Skeletal muscle tissue (tissue), 4 donors: ENCODE measurements around the gene S1PR3. TPM values are rescaled to one million over a fixed set of nuclear protein-coding genes. Genes with fewer than 3 reads are reported as not detected.

Source experiments
- H3K27ac ChIP-seq: one replicate; pipeline ENCODE4 v1.7.0; 2013; ENCODE audit warnings: mild to moderate bottlenecking, low read depth, low read length, inconsistent platforms
- H3K27me3 ChIP-seq, 3 donors: one replicate each; pipeline ENCODE4 v1.7.0; 2013; ENCODE audit warnings: low read length in 3 of 3; ENCODE audit not compliant: control insufficient read depth in 3 of 3, insufficient read depth in 3 of 3
- H3K36me3 ChIP-seq, 3 donors: one replicate each; pipeline ENCODE4 v1.7.0; 2013; ENCODE audit warnings: low read length in 3 of 3; ENCODE audit not compliant: control insufficient read depth in 3 of 3, insufficient read depth in 3 of 3
- H3K4me1 ChIP-seq, 3 donors: one replicate each; pipeline ENCODE4 v1.7.0; 2013; ENCODE audit warnings: low read length in 3 of 3, mild to moderate bottlenecking in 3 of 3; ENCODE audit not compliant: control insufficient read depth in 3 of 3, insufficient read depth in 3 of 3
- H3K4me3 ChIP-seq, 3 donors: one replicate each; pipeline ENCODE4 v1.7.0; 2013; ENCODE audit warnings: low read length in 3 of 3
- H3K9ac ChIP-seq, 3 donors: one replicate each; pipeline ENCODE4 v1.7.0; 2013; ENCODE audit warnings: low read length in 3 of 3, mild to moderate bottlenecking in 3 of 3, moderate library complexity in 2 of 3, low read depth in 1 of 3
- H3K9me3 ChIP-seq, 3 donors: one replicate each; pipeline ENCODE4 v1.7.0; 2013; ENCODE audit warnings: low read length in 3 of 3; ENCODE audit not compliant: control insufficient read depth in 3 of 3
- total RNA-seq: library from RNA; depleted of rRNA; stranded (reverse); fragments of >200 nt; gene quantifications from one replicate; pipeline ENCODE4 v1.2.3, GENCODE V29; 2014
- donor health status: Osteomylitis.

Gene S1PR3
- total RNA-seq, 1 donor from 2014 or later, result 12.5 TPM

DNA sequence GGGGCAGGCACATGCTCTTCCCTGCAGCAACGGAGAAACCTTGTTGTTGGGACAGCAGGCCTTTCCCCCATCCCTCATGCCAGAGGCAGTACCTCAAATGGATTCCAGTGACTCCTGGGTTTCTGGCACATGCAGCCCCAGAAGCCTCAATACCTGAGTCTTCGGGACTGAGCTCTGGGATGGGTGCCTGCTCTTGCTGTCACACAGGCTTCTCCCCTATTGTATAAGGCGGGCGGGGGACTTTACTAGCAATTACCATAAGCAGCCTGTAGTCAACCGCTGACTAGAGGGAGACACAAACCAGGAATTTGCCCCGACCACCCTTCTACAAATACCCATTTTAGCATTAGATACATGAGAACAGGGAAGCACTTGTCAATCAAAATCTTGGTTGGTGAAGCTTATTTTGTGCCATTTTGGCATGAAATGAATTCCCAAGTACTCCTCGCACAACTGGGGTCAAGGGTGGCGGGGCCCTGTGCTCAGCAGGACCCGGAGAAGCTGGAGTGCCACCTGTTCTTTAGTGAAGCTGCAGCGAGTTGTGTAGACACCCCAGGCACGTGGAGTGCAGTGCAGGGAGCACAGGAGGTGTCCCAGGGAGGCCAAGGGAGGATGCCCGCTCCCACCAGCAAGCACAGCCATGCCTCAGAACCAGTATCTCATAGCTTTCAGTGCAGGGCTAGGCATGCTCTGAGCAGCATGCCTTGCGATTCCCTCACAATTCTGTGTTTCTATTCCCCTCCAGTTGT lies 21.2 kb downstream of the S1PR3 start:
- Histone ChIP-seq H3K9me3 (no peaks in the 10 kb centered on the region), H3K4me3 (no peak overlapping the region), H3K36me3 (no peaks in the 10 kb centered on the region), H3K9ac (no peak overlapping the region), H3K4me1 (no peaks in the 10 kb centered on the region), H3K27ac (no peak overlapping the region), H3K27me3 (no peaks in the 10 kb centered on the region)

GRCh38 chr9:89013660-89014059 lies 22.4 kb downstream of the S1PR3 start:
- Histone ChIP-seq H3K27ac (no peak overlapping the region), H3K9ac (no peak overlapping the region), H3K4me3 (no peak overlapping the region), H3K27me3 (no peaks in the 10 kb centered on the region), H3K9me3 (no peaks in the 10 kb centered on the region), H3K36me3 (no peaks in the 10 kb centered on the region), H3K4me1 (no peaks in the 10 kb centered on the region)

- Histone ChIP-seq H3K27me3 (no peaks in the 10 kb centered on the region), H3K4me1 (no peaks in the 10 kb centered on the region), H3K36me3 (no peaks in the 10 kb centered on the region), H3K9me3 (no peaks in the 10 kb centered on the region), H3K27ac (no peak overlapping the region), H3K9ac (no peak overlapping the region), H3K4me3 (no peak overlapping the region)
Measured at GRCh38 chr9:89014153-89014552, 22.9 kb downstream of the S1PR3 start.

DNA sequence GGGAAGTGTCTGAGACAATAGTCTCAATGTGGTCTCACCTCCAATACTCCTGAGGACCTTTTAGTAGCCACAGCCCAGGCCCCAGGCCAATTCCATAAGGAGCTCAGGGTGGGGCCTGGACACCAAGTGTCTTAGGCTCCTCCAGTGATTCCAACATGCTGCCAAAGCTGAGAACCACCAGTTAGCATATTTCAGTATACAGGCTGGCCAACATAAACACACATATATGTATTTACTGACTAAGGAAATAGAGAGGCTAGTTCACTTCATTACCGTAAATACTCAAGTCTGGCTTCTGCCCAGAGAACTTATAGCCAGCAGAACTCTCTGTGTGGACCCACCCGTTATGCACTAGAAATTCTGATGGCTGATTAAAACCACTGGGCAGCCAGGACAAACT lies 24.1 kb downstream of the S1PR3 start:
- Histone ChIP-seq H3K27ac (no peak overlapping the region), H3K4me3 (no peak overlapping the region), H3K4me1 (no peaks in the 10 kb centered on the region), H3K9ac (no peak overlapping the region), H3K36me3 (no peaks in the 10 kb centered on the region), H3K9me3 (no peaks in the 10 kb centered on the region), H3K27me3 (no peaks in the 10 kb centered on the region)

GRCh38 chr9:89020754-89021153 lies 29.5 kb downstream of the S1PR3 start:
- H3K9ac ChIP-seq, result no peak overlapping the region
- no peaks in the 10 kb centered on the region for H3K36me3 ChIP-seq
- no peaks in the 10 kb centered on the region for H3K27me3 ChIP-seq
- H3K4me3 ChIP-seq, result no peak overlapping the region
- H3K4me1 ChIP-seq, result peaks cover 11 to 22% (median 13%) of the 10 kb centered on the region in 3 donors
- peaks cover 0 to 2% (median 0%) of the 10 kb centered on the region in 3 donors for H3K9me3 ChIP-seq
- H3K27ac ChIP-seq, result no peak overlapping the region

GRCh38 chr9:89021154-89021803 lies 30.0 kb downstream of the S1PR3 start:
- H3K4me3 ChIP-seq, result no peak overlapping the region
- peaks cover 11 to 22% (median 13%) of the 10 kb centered on the region in 3 donors for H3K4me1 ChIP-seq
- H3K27me3 ChIP-seq, result no peaks in the 10 kb centered on the region
- H3K27ac ChIP-seq, result peak overlapping the region; percentile 36
- H3K9ac ChIP-seq, result no peak overlapping the region
- no peaks in the 10 kb centered on the region for H3K36me3 ChIP-seq
- H3K9me3 ChIP-seq, result peaks cover 0 to 2% (median 0%) of the 10 kb centered on the region in 3 donors

GRCh38 chr9:89022001-89022759 lies 30.9 kb downstream of the S1PR3 start:
- no peak overlapping the region for H3K9ac ChIP-seq
- no peaks in the 10 kb centered on the region for H3K27me3 ChIP-seq
- H3K9me3 ChIP-seq, result peaks cover 0 to 2% (median 0%) of the 10 kb centered on the region in 3 donors
- H3K4me3 ChIP-seq, result no peak overlapping the region
- peaks cover 11 to 22% (median 13%) of the 10 kb centered on the region in 3 donors for H3K4me1 ChIP-seq
- no peaks in the 10 kb centered on the region for H3K36me3 ChIP-seq
- H3K27ac ChIP-seq, result peak overlapping the region; percentile 36

DNA sequence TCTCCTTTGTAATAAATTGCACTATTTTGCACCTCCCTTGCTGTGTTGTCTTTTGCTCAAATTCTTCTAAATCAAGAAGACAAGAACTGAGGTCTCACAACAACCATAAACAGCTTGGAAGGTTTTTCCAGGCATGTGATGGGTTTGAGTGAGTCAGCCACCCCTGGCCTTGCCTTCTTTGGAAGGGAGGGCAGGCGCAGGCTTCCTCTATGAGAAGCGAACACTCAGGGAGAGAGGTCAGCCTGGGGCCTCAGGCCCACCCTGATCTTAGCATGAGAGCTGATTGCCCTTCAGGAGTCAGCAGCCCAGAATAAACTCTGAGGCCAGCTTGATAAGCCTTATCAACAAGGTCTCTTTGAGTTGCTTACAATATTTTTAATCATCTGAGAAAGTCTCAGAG lies 31.6 kb downstream of the S1PR3 start:
- H3K4me3 ChIP-seq, result no peak overlapping the region
- H3K9me3 ChIP-seq, result peaks cover 0 to 2% (median 0%) of the 10 kb centered on the region in 3 donors
- no peaks in the 10 kb centered on the region for H3K27me3 ChIP-seq
- H3K36me3 ChIP-seq, result no peaks in the 10 kb centered on the region
- H3K4me1 ChIP-seq, result peaks cover 11 to 22% (median 13%) of the 10 kb centered on the region in 3 donors
- H3K9ac ChIP-seq, result no peak overlapping the region
- peak overlapping the region; percentile 52 for H3K27ac ChIP-seq

DNA sequence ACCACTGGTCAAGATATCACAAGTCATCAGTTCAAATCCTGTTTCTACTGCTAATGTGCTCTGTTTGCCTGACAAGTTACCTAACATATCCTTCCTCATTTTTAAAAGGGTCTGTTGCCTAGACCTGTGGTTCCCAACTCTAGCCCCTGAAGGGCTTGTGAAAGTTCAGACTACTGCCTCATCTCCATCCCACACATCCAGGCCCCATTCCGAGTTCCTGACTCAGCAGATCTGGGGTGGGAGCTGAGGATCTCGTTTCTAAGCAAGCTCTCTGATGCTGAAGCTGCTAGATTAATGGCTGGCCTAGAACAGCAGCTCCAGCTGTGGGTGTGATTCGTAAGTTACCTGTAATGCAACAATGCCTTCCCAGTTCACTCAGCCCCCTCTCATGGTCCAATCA lies 32.5 kb downstream of the S1PR3 start:
- H3K9me3 ChIP-seq, result peaks cover 0 to 2% (median 0%) of the 10 kb centered on the region in 3 donors
- H3K4me1 ChIP-seq, result peaks cover 11 to 22% (median 13%) of the 10 kb centered on the region in 3 donors
- H3K27me3 ChIP-seq, result no peaks in the 10 kb centered on the region
- no peaks in the 10 kb centered on the region for H3K36me3 ChIP-seq
- no peak overlapping the region for H3K4me3 ChIP-seq
- no peak overlapping the region for H3K9ac ChIP-seq
- H3K27ac ChIP-seq, result peak overlapping the region; percentile 52

DNA sequence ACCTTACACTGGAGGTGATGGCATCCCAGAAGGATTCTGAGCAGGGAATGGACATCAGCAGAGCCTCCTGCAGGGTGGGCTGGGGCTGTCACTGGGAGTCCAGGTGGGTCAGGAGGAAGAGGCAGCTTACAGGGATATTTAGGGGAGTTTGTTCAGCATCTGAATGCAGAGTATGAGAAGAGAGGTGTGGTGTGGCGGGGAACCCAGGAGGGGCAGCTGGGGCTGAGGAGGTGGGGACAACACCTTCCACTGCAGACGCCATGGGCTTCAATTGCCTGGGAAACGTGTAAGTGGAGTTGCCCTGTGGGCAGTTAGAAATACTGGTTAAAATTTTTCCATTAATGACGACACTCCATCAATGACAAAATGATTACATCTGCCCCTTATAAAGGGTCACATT lies 33.5 kb downstream of the S1PR3 start:
- H3K4me1 ChIP-seq, result peaks cover 11 to 22% (median 13%) of the 10 kb centered on the region in 3 donors
- no peak overlapping the region for H3K27ac ChIP-seq
- no peaks in the 10 kb centered on the region for H3K27me3 ChIP-seq
- no peak overlapping the region for H3K4me3 ChIP-seq
- no peaks in the 10 kb centered on the region for H3K36me3 ChIP-seq
- no peak overlapping the region for H3K9ac ChIP-seq
- peaks cover 0 to 4% (median 4%) of the 10 kb centered on the region in 3 donors for H3K9me3 ChIP-seq
